ENCODE data around the gene COX7A2.

The COX7A2 gene

GRCh38 chr6:75219263-75219662, 24.3 kb downstream of the COX7A2 start:
- no peak for DNase-seq

DNA sequence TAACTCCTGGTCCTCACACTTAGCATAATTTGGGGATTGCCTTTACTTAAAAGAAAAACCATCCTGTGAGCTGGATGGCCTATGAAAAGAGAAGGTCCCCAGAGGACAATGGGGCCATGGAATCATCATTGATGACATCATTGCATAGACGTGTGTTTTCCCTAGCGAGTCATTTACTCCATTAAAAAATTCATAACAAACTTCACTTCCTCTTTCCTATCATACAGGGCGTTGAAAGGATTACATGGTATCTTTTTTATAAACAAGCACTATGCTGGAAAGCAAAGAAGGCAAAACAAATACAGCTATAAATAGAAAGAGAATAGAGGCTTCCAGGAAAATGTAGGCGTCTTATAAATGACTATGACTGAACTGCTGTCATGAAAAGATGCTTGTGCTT, 26.4 kb downstream of the COX7A2 start:
- DNase-seq, result no peak

DNA sequence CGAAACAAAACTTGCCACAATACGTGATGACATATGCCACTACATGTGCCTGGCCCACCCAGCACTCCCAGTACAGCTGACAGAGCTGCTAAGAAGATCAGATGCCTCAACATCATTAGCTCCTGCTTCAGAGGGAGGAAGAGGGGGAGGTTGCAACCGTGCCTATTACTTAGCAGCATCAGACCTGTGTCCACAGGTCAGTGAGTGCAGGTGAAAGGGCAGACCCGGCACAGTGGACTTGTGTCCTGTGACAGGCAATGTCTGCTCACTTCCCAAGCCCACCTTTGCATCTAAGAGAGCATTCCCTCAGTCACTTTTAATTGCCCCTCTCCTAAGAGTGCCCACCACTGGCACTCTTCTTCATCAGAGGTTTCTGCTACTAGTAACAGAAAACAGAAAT, 28.3 kb downstream of the COX7A2 start:
- no peak for DNase-seq

- no peak for DNase-seq
These were observed 29.9 kb downstream of the COX7A2 start for GRCh38 chr6:75213732-75214131.

DNA sequence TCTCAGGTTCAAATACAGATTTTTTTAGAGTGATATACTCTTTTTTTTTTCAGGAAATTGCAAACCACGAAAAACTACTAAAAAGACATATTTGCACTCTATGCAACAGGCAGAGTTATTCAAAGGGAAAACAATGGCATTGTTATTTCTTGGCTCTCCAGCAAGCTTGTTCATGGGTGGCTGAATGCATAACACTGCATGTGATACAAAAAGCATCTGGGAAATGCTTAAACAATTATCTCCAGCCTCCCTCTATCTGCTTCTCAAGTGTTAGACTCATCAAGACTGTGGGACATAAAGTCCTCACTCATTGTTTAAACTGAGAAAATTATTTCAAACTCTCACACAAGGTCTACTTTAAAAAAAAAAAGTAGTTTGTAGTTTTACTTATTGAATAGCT, 30.5 kb downstream of the COX7A2 start:
- DNase-seq, result no peak

- no peak for DNase-seq
These were observed 31.5 kb downstream of the COX7A2 start for GRCh38 chr6:75211920-75212590.

GRCh38 chr6:75210885-75211739, 32.5 kb downstream of the COX7A2 start:
- no peak for DNase-seq

DNA sequence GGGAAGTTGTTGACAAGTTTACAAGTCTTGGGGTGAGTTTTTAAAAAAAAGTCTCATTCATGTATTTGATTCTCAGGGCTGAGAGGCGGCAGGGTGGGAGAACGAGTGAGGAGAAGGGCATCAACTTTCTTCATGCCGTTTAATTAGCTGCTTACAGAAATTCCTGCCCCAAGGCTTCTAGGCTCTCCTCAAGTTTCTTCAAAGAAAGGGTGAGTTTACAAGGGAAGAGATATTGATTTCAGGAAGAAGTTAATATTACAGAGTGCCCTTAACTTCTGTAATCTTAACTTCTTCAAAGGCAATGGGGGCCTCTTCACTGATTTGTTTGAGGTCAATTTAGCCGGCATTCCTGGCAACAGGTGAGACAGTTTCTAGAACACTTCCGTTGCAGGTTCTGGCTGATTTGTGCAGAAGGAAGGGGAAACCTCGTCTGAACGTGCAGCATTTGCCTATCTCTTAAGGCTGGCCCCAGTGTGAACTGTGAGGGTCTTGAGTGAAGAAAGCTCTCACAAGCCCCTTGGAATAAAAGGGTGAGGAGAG, 34.3 kb downstream of the COX7A2 start:
- DNase-seq, result no peak

- DNase-seq, result peak in 1 of 2 experiments; percentile 35
These were observed 35.1 kb downstream of the COX7A2 start for GRCh38 chr6:75208298-75209183.

DNA sequence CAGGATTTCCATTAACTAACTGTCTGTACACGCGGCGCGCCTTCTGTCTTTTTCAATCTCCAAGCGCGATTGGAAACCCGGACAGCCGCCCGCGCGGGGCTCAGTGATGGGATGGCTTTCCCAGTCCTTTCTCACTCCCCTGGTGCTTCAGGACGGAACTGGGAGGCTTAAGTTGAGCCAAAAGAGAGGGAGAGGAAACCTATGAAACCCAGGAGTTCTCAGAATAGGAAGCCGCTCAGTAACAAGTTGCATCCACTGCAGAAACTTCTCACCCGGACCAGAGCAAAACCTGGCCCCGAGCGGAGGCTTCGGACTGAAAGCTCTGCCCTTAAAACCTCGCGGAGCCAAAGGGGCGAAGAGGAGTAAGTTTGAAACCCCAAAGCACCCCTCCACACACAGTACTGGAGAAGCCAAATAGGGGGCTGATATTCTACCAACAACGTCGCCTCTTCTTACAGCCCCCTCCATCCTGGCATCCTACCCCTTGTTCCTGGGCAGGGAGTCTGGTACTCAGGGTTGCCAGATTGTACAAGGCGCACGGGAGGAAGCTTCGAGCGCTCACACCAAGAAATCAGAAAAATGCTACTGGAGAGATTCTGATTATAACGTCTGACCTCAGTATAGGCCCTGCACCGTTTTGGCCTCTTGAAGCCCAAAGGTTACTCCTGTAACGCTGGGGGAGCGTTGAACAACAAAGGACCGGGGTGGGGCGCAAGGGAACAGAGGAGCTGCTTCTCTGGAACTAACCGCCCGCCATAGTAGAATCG, 36.8 kb downstream of the COX7A2 start:
- no peak for DNase-seq

GRCh38 chr6:75205776-75206575, 37.6 kb downstream of the COX7A2 start, which contains the start of gene COL12A1:
Gene COL12A1, minus strand, starts transcription at chr6:75206053. Its CDS starts 3,261 bp downstream, at chr6:75202792.
- no peak for DNase-seq

GRCh38 chr6:75204959-75205775, 38.4 kb downstream of the COX7A2 start:
- DNase-seq, result no peak

DNA sequence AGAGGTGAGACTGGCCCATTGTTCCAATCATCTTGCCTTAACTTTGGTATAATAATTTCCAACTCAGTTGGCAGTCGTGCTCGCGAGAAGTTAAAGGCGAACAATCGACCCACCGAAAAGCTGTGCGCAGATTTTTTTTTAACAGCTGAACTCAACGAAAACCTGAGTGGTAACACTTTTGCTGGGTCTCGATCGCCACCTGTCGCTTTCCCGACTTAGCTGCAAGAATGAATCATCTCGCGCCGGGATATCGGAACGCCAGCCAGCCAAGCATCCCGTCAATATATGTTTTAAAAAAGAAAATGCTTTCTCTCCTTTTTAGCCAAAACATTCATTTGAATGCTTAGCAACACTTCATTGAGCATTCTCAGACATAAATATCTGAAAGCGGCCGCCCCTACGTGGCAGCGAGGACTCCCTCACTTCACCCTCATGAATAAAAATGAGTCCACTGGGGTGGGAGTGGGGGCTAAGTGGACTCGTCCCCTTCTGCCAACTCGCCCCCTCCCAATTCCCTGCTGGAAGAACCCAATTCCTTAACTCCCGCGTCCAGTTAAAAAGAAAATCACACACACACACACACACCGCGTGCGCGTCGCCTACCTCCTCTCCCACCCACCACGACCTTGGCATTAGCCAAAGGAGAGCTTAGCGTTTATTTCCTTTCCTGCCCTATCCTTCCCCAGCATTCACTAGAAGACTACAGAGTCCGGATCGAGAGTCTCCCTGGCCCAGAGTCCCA, 39.2 kb downstream of the COX7A2 start:
- DNase-seq, result no peak

DNA sequence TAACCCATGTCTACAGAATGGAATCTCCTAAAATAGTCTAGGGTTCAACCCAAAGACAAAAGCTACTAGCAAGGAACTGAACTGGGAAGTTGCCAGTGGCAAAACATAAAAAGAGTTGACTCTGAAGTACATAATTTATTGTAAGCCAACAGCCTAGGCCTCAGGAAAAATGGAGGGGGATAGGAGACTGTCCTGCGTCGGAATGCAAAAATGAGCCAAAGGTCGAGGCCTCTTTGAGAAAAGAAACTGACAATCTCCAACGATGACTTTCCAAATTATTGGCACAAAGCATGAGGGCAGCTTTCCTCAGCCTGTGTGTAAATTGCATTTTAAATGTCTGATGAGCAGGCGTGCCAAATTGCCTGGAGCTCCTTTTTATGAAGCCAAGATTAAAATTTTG, 39.9 kb downstream of the COX7A2 start:
- no peak for DNase-seq

DNA sequence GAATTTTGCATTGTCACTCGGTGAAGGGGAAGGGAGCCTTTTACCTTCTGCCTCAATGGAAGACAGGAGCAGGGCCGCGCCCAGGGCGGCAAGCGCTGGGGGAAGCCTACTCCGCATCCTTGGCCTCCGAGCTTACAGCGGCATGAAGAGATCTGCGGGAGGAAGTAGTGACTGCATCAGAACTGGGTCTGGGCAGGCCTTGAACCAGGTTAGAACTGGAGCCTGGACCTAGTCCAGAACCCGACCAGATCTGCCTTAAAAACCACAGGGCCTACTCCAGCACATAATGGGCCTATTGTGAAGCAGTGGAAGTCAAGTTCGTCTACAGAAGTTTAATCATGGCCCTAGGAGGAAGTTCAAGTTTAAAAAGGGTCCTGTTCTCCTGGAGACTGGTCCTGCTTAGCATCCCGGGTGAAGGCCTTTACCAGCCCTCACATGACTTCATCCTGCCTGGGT, 40.9 kb downstream of the COX7A2 start:
- DNase-seq, result no peak

GRCh38 chr6:75201901-75202672, 41.5 kb downstream of the COX7A2 start:
- DNase-seq, result no peak

DNA sequence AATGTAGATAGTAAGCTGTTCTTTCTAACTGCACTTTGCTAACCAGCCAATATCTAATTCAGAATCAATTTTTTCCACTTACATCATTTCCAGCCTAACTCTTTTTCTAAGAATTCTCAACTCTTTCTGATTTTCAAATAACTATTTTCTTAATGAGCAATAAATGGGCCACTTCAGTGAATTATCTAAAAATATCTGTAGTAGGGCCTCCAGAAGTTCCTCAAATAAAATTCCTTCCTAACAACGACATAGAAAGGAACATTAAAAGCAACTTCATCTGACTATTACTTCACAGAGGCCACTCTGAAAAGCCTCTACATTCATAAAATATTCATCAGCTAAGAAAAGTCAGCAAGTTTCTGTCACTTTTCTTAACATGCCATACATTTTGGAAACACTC, 42.6 kb downstream of the COX7A2 start:
- no peak for DNase-seq

GRCh38 chr6:75199889-75200288, 43.7 kb downstream of the COX7A2 start:
- no peak for DNase-seq

All from cerebellar nuclear complex (tissue), 1 donor.